Activated B cell treated with CpG ODN at 0.5 μM for 24 hours (primary cell): ENCODE data around the gene APMAP. TPM values are rescaled to one million over a fixed set of nuclear protein-coding genes. Genes with fewer than 3 reads are reported as not detected.

Experiments
- ATAC-seq: fragments of 200-7000 bp; cut with Tn5 transposase; one replicate; pipeline ENCODE4 v1.10.0; 2021; ENCODE audit warnings: low read depth, mild to moderate bottlenecking, moderate library complexity
- CTCF ChIA-PET: fragments of 350-600 bp; sonication (Branson Sonifier 250); formaldehyde crosslinking; loops from one replicate; lab custom pipeline; 2021; ENCODE audit warnings: antibody characterized with exemption; lab: Charles Lee
- POLR2A ChIA-PET: fragments of 350-600 bp; sonication (Branson Sonifier 250); formaldehyde crosslinking; loops from one replicate; lab custom pipeline; 2021; ENCODE audit warnings: antibody characterized with exemption; lab: Charles Lee
- DNase-seq: peaks from one replicate; pipeline ENCODE4 v3.0.0; 2022
- H3K27ac Mint-ChIP-seq: one replicate; pipeline ENCODE4 v1.8.0; 2020; ENCODE audit warnings: mixed read lengths
- H3K27me3 Mint-ChIP-seq: one replicate; pipeline ENCODE4 v1.8.0; 2021; ENCODE audit warnings: mixed read lengths
- H3K36me3 Mint-ChIP-seq: one replicate; pipeline ENCODE4 v1.8.0; 2021; ENCODE audit warnings: low read depth, mixed read lengths
- H3K4me1 Mint-ChIP-seq: one replicate; pipeline ENCODE4 v1.8.0; 2021; ENCODE audit warnings: mixed read lengths
- H3K4me3 Mint-ChIP-seq: one replicate; pipeline ENCODE4 v1.8.0; 2020; ENCODE audit warnings: mild to moderate bottlenecking, mixed read lengths
- H3K9me3 Mint-ChIP-seq: one replicate; pipeline ENCODE4 v1.8.0; 2020; ENCODE audit warnings: mixed read lengths
- CTCF ChIP-seq: fragments of 200-600 bp; IDR thresholded peaks from one replicate; pipeline ENCODE4 v1.8.0; 2022; ENCODE audit warnings: antibody characterized with exemption, mild to moderate bottlenecking
- intact Hi-C: fragments of 100-400 bp; cut with micrococcal nuclease; formaldehyde crosslinking; loops from one replicate; pipeline ENCODE4 v1.15.1; 2024
- total RNA-seq: library from RNA; stranded (reverse); gene quantifications from 2 replicates; pipeline ENCODE4 v1.2.3, GENCODE V29; 2022

The APMAP gene
- total RNA-seq, 1 donor from 2014 or later = 22.3 TPM

- Mint-ChIP-seq H3K27ac (no peak overlapping the region), H3K4me1 (no peaks in the 10 kb centered on the region), H3K4me3 (no peak overlapping the region), H3K36me3 (peaks cover 74% of the 10 kb centered on the region), H3K27me3 (no peaks in the 10 kb centered on the region), H3K9me3 (no peaks in the 10 kb centered on the region)
- DNase-seq = no peak
- intact Hi-C loops = no loop called here
- POLR2A ChIA-PET = no interaction called here
- TF ChIP-seq CTCF = no peak
- CTCF ChIA-PET = no interaction called here
- no peak for ATAC-seq
These were observed 31.0 kb downstream of the APMAP start for GRCh38 chr20:24961384-24962181.

- TF ChIP-seq CTCF = no peak
- DNase-seq = no peak
- no peak for ATAC-seq
- H3K4me1 Mint-ChIP-seq = no peaks in the 10 kb centered on the region
- no peak overlapping the region for H3K27ac Mint-ChIP-seq
- H3K4me3 Mint-ChIP-seq = no peak overlapping the region
- H3K9me3 Mint-ChIP-seq = no peaks in the 10 kb centered on the region
- H3K27me3 Mint-ChIP-seq = no peaks in the 10 kb centered on the region
- intact Hi-C loops = no loop called here
- ChIA-PET CTCF (no interaction called here), POLR2A (no interaction called here)
- peaks cover 67% of the 10 kb centered on the region for H3K36me3 Mint-ChIP-seq
These were observed 31.7 kb downstream of the APMAP start for GRCh38 chr20:24960861-24961260.

- no peak for ATAC-seq
- Mint-ChIP-seq H3K27me3 (no peaks in the 10 kb centered on the region), H3K36me3 (peaks cover 61% of the 10 kb centered on the region), H3K27ac (no peak overlapping the region), H3K4me1 (peaks cover 4% of the 10 kb centered on the region), H3K9me3 (no peaks in the 10 kb centered on the region), H3K4me3 (no peak overlapping the region)
- TF ChIP-seq CTCF = no peak
- no peak for DNase-seq
- ChIA-PET POLR2A (no interaction called here), CTCF (no interaction called here)
- intact Hi-C loops = no loop called here
These were observed 32.2 kb downstream of the APMAP start for GRCh38 chr20:24960302-24960801.

- ChIA-PET CTCF (no interaction called here), POLR2A (no interaction called here)
- H3K27me3 Mint-ChIP-seq = no peaks in the 10 kb centered on the region
- no peak for ATAC-seq
- H3K36me3 Mint-ChIP-seq = peaks cover 55% of the 10 kb centered on the region
- no peak overlapping the region for H3K27ac Mint-ChIP-seq
- no peaks in the 10 kb centered on the region for H3K9me3 Mint-ChIP-seq
- H3K4me3 Mint-ChIP-seq = no peak overlapping the region
- intact Hi-C loops = no loop called here
- no peak for TF ChIP-seq CTCF
- no peak for DNase-seq
- peaks cover 9% of the 10 kb centered on the region for H3K4me1 Mint-ChIP-seq
These were observed 32.8 kb downstream of the APMAP start for GRCh38 chr20:24959591-24960301.
